Gastroesophageal sphincter (tissue), 4 donors: Measurements from ENCODE around the gene PAGR1. TPM values are rescaled to one million over a fixed set of nuclear protein-coding genes. Genes with fewer than 3 reads are reported as not detected.

ENCODE experiments used
- ATAC-seq: fragments of 150-250 bp; one replicate; pipeline ENCODE4 v1.9.1; 2016; ENCODE audit warnings: mild to moderate bottlenecking, moderate library complexity
- H3K27ac ChIP-seq, 4 donors: fragments of 200-600 bp; sonication (generic) in 3 of 4; 1 replicate in 3 of 4; 2 replicates in 1 of 4; pipeline ENCODE4 v1.5.1; 2016 to 2019
- H3K27me3 ChIP-seq: fragments of 200-600 bp; sonication (generic); one replicate; pipeline ENCODE4 v1.5.1; 2019
- H3K36me3 ChIP-seq, 2 donors: fragments of 200-600 bp; sonication (generic); one replicate each; pipeline ENCODE4 v1.5.1; 2019; ENCODE audit warnings: control low read depth in 1 of 2
- H3K4me1 ChIP-seq, 3 donors: fragments of 200-600 bp; sonication (generic); 1 replicate in 2 of 3; 2 replicates in 1 of 3; pipeline ENCODE4 v1.5.1; 2016 to 2019; ENCODE audit warnings: control low read depth in 2 of 3
- H3K4me3 ChIP-seq, 2 donors: fragments of 200-600 bp; sonication (generic); one replicate each; pipeline ENCODE4 v1.5.1; 2019; ENCODE audit warnings: mild to moderate bottlenecking in 1 of 2, moderate library complexity in 1 of 2
- H3K9me3 ChIP-seq, 3 donors: fragments of 200-600 bp; sonication (generic); one replicate each; pipeline ENCODE4 v1.5.1; 2017 to 2019; ENCODE audit warnings: control low read depth in 2 of 3
- CTCF ChIP-seq, 4 experiments: fragments of 200-600 bp in 2 of 4; fragments of 450-650 bp in 2 of 4; sonication (generic) in 1 of 4; IDR thresholded peaks; one replicate each; pipeline ENCODE4 v1.5.1; 2017 to 2019; ENCODE audit warnings: antibody characterized with exemption in 4 of 4, mild to moderate bottlenecking in 2 of 4, moderate library complexity in 2 of 4
- EP300 ChIP-seq: sonication (generic); formaldehyde crosslinking; IDR thresholded peaks from one replicate; pipeline ENCODE4 v1.6.1; 2017; ENCODE audit warnings: antibody characterized with exemption, mild to moderate bottlenecking
- POLR2A ChIP-seq, 2 donors: fragments of 450-650 bp; IDR thresholded peaks; one replicate each; pipeline ENCODE4 v1.6.1; 2017; ENCODE audit warnings: antibody characterized with exemption in 2 of 2, mild to moderate bottlenecking in 2 of 2, moderate library complexity in 1 of 2
- POLR2AphosphoS5 ChIP-seq: sonication (generic); formaldehyde crosslinking; IDR thresholded peaks from one replicate; pipeline ENCODE4 v1.6.1; 2017; ENCODE audit warnings: antibody characterized with exemption
- WGBS, 2 donors: methylation state at CpG; one replicate each; pipeline ENCODE4 v1.1.5; 2018; ENCODE audit warnings: low coverage in 1 of 2; 5-methylcytosine and 5-hydroxymethylcytosine counted together
- total RNA-seq, 4 donors: library from RNA; depleted of rRNA; stranded (reverse); fragments of >200 nt; gene quantifications; one replicate each; pipeline ENCODE4 v1.1.0, GENCODE V29; 2016

The PAGR1 gene
- 10 to 100 TPM; 19.3 to 29.6 (median 20.2) TPM for total RNA-seq

DNA sequence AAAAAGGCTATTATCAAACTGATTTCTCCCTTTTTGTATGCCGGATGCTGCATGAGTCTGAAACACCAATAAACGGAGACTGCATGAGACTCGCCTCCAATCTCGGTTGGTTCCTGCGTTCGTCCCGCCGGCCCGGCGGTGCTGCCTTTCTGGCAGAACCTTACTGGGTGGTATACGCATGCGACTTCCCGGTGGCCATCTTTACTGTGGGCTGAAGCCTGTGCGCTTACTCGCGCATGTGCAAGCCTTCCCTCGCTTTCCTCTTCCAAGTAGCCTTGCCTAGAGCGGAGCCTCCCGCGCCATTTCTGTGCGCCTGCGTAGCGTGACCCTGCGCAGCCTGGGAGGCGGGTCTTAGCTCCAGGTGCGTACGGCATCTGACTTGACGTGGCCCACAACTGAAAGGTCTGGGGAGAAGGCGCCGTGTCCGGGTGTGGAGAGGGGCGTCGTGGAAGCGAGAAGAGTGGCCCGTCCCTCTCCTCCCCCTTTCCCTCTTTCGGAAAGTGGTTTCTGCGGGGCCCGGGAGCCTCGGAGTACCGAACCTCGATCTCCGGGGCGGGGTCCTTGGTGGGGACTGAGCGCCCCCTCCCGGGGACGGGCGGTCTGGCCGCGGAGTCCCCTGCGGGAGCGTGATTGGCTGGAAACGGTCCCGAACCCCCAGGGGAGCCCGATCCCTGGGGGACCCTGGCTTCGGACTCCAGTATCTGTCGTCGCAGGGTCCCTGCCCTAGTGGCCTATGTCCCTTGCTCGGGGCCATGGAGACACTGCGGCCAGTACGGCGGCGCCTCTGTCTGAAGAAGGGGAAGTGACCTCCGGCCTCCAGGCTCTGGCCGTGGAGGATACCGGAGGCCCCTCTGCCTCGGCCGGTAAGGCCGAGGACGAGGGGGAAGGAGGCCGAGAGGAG is at the start of gene PAGR1:
Gene PAGR1, plus strand, starts transcription at position 360 of the 901 bp plus-strand sequence. Its CDS starts 374 bp downstream, at position 734.
- Histone ChIP-seq H3K27me3 (no peaks in the 10 kb centered on the region), H3K4me1 (peaks cover 2 to 85% (median 45%) of the 10 kb centered on the region in 3 donors), H3K4me3 (peak within 1 kb of the TSS; percentile 58 to 84), H3K27ac (peak within 1 kb of the TSS; percentile 84 to 98 (median 98)), H3K9me3 (no peaks in the 10 kb centered on the region), H3K36me3 (peaks cover 0 to 20% of the 10 kb centered on the region in 2 donors)
- 0 to 1% methylated on average over 10 to 23 of the region's 70 CpGs for WGBS, 2 donors
- ATAC-seq = peak; percentile 85
- no peak for TF ChIP-seq EP300
- peak; percentile 32 to 49 for TF ChIP-seq POLR2A (IDR thresholded peaks at IDR 0.05)
- TF ChIP-seq CTCF (IDR thresholded peaks at IDR 0.05) = peak in 3 of 4 experiments; percentile 84 to 98 (median 91)
- peak; percentile 65 for TF ChIP-seq POLR2AphosphoS5

- TF ChIP-seq EP300 (no peak), CTCF (IDR thresholded peaks at IDR 0.05) (no peak), POLR2AphosphoS5 (no peak), POLR2A (IDR thresholded peaks at IDR 0.05) (no peak)
- Histone ChIP-seq H3K9me3 (no peaks in the 10 kb centered on the region), H3K27ac (no peak overlapping the region), H3K27me3 (peaks cover 7% of the 10 kb centered on the region), H3K4me3 (no peak overlapping the region), H3K4me1 (no peaks in the 10 kb centered on the region), H3K36me3 (no peaks in the 10 kb centered on the region)
- 78 to 88% methylated on average over 1 to 3 of the region's 3 CpGs for WGBS, 2 donors
- no peak for ATAC-seq
Observed at GRCh38 chr16:29766571-29766970, 49.4 kb upstream of the PAGR1 start.

GRCh38 chr16:29767062-29767461 is 48.9 kb upstream of the PAGR1 start:
- Histone ChIP-seq H3K9me3 (no peaks in the 10 kb centered on the region), H3K4me3 (no peak overlapping the region), H3K36me3 (no peaks in the 10 kb centered on the region), H3K27me3 (peaks cover 7% of the 10 kb centered on the region), H3K4me1 (no peaks in the 10 kb centered on the region), H3K27ac (no peak overlapping the region)
- TF ChIP-seq POLR2A (IDR thresholded peaks at IDR 0.05) (no peak), CTCF (IDR thresholded peaks at IDR 0.05) (no peak), EP300 (no peak), POLR2AphosphoS5 (no peak)
- no peak for ATAC-seq
- 73 to 89% methylated on average over 2 to 3 of the region's 3 CpGs for WGBS, 2 donors

DNA sequence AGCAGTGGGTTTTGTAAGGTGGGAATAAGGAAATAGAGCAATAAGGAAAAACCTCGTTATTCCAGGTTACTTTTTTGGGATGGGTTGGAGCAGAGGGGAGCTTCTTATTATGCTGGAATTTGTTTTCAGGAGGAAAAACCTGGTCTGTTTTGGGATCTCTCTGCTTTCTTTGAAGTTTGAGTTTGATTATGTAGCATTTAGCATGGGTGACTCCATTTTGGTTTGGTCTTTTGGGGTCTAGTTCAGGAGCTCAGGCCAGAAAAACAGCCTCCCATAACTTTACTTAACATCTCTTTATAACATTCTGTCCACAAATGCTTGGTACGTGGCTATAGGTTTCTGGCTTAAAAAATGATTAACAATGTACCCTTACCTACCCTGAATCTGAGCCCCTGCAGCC is 46.4 kb upstream of the PAGR1 start:
- Histone ChIP-seq H3K36me3 (no peaks in the 10 kb centered on the region), H3K9me3 (no peaks in the 10 kb centered on the region), H3K4me3 (no peak overlapping the region), H3K27me3 (peaks cover 1% of the 10 kb centered on the region), H3K27ac (no peak overlapping the region), H3K4me1 (no peaks in the 10 kb centered on the region)
- TF ChIP-seq CTCF (IDR thresholded peaks at IDR 0.05) (no peak), POLR2AphosphoS5 (no peak), EP300 (no peak), POLR2A (IDR thresholded peaks at IDR 0.05) (no peak)
- ATAC-seq = no peak
- WGBS, 2 donors = 74 to 77% methylated on average over 2 of the region's 2 CpGs
